NCI-H345 treated with DMSO at 0.1 percent for 48 hours (cell line): ENCODE data around the gene GINS2.

Experiments
- DNase-seq: peaks from one replicate; lab custom pipeline; 2025; ENCODE audit not compliant: unreplicated experiment; lab: John Stamatoyannopoulos, UW

GINS2 gene

GRCh38 chr16:85690469-85691064 is 1.8 kb upstream of the GINS2 start:
- no peak for DNase-seq

- DNase-seq = no peak
Observed at GRCh38 chr16:85689950-85690320, 1.2 kb upstream of the GINS2 start.

DNA sequence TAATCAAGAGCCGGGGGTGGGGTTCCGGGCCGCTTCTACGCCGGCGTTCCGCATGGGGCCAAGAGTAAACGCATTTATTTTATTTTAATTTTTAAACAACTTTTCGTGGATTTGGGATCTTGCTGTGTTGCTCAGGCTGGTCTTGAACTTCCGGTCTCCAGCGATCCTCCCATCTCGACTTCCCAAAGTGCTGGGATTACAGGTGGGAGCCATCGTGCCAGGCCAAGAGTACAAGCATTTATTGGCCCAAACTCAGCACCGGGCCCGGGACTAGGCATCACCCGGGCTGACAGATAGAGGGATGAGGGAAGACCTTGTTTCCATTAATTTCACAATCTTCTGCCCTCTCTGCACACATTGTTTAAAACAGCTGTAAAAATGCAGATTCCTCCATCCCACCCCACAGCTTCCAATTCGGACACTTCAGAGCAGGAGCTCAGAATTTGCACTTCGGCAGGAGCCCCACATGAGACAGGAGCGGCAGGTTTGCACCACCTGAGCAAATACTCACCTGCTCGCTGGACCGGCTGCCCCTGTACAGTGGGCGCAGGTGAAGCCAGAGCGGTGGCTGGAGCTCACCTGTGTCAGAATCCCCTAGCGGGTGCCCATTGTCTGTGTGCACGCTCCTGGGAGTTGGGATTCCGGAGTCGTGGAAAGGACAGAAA is 663 bp upstream of the GINS2 start:
- DNase-seq = peak; percentile 33

DNA sequence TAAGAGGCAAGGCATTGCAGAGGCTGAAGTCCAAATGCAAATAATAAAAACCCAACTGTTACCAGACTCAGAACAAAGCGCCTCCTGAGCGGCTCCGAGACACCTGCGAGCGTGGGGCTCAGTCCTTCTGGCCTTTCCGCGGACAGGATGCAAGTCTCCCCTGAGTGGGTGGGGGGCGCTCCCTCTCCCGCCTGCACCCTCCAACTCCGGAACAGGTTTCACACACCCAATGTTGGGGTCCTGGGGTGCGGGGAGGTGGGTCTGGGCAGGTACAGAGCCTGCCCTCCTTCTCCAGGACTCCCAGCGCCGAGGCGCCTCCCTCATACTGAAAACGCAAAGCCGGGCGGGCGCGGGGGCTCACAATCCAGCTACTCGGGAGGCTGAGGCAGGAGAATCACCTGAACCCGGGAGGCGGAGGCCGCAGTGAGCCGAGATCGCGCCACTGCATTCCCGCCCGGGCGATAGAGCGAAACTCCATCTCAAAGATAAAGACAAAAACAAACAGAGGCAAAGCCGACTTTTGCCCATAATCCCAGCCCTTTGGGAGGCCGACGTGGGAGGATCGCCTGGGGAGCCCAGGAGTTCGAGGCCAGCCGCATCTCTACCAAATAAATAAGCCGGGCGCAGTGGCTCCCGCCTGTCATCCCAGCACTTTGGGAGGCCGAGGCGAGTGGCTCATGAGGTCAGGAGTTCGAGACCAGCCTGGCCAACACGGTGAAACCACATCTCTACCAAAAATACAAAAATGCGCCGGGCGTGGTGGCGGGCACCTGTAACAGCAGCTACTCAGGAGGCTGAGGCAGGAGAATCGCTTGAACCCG is 893 bp downstream of the GINS2 start:
- no peak for DNase-seq

GRCh38 chr16:85686912-85687591 is 1.7 kb downstream of the GINS2 start:
- DNase-seq = no peak

DNA sequence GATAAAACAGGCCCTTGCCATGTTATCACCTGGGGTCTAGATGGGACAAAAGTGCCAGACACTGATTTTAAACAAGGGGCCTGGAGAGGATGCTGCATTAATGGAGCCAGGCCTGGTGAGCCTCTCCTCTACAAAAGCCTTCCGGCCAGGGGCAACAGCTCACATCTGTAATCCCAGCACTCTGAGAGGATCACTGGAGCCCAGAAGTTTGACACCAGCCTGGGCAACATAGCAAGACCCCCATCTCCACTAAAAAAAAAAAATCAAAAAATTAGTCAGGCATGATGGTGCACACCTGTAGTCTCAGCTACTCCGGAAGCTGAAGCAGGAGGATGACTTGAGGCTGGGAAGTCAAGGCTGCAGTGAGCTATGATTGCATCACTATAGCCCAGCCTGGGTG is 3.5 kb downstream of the GINS2 start:
- no peak for DNase-seq

GRCh38 chr16:85683363-85683762 is 5.4 kb downstream of the GINS2 start:
- no peak for DNase-seq

- DNase-seq = no peak
Observed at GRCh38 chr16:85682516-85682915, 6.2 kb downstream of the GINS2 start.

DNA sequence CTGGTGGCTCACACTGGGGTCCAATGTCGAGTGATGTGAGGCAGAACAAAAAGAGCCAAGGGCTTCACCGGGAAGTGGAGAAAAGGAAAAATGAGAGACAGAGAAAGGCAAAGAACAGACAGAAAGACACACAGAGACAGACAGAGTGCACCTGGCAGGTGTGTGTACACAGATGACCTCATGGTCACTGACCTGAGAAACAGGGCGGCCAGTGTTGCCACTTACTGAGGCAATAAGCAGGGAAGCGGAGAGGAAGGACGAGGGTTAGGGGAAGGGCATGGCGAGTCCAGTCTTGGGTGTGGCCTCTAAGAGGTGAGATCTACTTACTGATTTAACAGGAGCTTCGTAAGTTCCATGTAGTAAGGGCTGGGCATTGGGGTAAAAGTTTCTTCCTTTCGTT is 7.5 kb downstream of the GINS2 start:
- DNase-seq = no peak

GRCh38 chr16:85680352-85680944 is 8.3 kb downstream of the GINS2 start:
- DNase-seq = no peak

- no peak for DNase-seq
Observed at GRCh38 chr16:85679870-85680269, 8.9 kb downstream of the GINS2 start.

- DNase-seq = no peak
Observed at GRCh38 chr16:85678821-85679220, 9.9 kb downstream of the GINS2 start.

DNA sequence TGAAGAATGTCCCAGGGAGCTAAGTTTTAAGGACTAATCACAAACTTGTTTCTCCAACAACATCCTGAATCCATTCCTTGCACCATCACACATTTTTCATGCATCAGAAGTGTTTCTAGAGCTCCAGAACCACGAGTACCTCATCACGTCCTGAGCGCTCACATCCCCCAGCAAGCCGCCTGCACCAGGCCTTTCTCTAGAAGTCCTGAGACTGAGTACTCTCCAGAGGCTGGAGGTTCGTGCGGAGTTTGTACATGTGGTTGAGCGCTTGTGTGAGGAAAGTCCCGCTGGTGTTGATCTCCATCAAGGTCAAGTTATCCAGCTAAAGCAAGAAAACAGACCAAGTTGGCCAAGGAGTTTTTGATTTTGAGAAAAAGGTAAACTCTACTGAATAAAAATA is 10.7 kb downstream of the GINS2 start:
- DNase-seq = no peak

DNA sequence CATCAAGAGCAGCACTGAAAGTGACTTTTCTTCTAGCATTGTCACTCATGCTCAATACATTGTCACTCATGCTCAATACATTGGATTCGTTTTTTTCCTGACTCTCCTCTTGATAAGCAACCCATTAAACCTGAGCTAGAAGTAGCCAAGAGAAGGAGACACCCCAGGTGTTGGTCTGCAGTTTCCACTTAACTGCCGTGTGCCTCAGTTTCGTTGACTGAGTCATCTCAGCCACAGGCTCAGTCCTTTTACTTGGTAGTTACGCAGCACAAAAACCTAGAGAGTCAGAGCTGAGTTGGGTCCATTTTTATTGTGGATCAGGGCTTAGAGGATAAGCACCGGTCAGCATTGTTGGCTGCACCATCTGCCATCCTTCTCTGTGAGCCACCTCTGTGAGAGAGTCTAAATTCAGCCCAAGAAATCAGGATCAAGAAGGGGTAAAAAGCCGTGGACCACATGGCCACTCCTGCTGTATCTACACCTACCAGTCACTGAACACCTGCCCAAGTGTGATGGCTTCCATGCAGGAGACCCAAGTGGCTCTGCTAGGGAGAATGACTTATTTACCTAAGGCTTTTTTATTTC is 11.3 kb downstream of the GINS2 start:
- DNase-seq = no peak

DNA sequence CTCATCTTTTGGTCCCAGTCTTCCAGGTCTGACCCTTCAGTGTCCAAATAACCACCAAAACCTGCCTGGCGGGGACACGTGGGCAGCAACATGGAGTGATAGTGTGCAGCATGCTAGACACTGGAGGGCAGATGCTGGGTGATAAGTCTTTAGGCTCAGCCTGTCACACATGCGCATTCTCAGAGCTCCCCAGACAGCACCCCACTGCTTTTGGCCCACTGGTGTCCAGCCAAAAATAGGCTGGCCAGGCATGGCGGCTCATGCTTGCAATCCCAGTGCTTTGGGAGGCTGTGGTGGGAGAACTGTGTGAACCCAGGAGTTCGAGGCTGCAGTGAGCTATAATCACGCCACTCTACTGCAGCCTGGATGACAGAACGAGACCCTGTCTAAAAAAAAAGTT is 12.3 kb downstream of the GINS2 start:
- DNase-seq = no peak

- no peak for DNase-seq
Observed at GRCh38 chr16:85675251-85675874, 13.4 kb downstream of the GINS2 start.

DNA sequence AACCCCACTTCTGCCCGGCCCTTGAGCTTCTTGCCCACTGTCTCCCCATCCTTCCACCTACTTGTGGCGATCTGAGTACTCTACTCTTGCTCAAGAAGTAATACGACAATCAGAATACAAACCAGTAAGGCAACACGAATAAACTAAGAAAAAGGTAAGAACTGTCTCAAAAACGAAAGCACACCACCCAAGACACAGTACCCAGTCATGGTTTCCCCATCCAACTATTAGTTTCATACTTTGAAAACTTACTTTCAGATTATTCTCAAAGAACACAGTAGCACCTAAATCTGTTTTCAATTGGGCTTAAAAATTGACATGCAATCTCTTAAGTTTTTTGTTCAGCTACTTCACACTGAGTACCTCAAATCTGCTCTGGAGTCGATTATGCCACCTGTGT is 13.9 kb downstream of the GINS2 start:
- DNase-seq = no peak

GRCh38 chr16:85674418-85674755 is 14.4 kb downstream of the GINS2 start:
- DNase-seq = no peak

DNA sequence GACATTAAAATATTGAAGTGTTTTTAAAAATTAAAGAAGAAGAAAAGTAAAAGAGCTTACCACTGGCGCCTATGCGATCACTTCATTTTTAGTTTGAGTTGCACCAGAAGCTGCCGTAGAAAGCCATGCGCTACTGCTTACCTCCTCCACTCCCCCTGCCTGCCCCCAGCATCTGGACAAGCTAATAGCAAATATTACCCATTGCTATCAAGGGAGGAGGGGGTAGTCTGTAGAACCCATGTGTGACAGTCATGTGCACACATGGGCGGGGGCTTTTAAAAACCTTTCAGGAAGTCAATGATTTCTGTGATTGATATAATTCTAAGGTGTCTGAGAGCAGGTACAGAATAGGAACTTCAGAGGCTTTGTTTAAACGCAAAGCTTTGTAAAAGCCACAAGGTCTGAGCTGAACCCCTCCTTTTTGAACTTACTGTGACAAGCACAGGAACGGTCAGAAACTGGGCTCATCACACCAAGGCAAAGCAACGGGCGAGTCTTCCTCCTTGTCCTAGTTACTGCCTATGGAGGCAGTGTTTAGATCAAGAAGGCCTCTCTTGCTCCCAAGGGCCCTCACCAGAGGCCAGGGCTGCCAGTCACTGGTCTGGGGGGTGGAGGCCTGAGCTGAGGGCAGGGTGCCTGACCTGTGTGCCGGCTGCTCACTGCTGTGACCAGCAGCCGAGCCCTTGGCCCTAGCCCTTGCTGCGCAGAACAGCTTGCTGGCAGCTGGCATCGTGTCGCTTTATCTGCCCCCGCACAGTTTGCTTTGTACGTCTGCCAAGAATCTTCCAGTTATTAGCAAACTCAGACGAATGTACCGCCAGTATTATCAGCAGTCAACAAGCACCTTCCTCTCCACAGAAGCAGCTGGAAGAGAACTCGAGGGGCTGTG is 15.0 kb downstream of the GINS2 start:
- peak; percentile 39 for DNase-seq

GRCh38 chr16:85670840-85671239 is 17.9 kb downstream of the GINS2 start:
- no peak for DNase-seq
